T-helper 17 cell (primary cell): ENCODE data around the gene CFAP58. TPM values are rescaled to one million over a fixed set of nuclear protein-coding genes. Genes with fewer than 3 reads are reported as not detected.

Experiments used
- ATAC-seq: fragments of 150-1000 bp; cut with Tn5 transposase; 2 replicates; pipeline ENCODE4 v1.10.0; 2021; ENCODE audit warnings: mild to moderate bottlenecking, moderate library complexity
- DNase-seq, 3 donors: peaks; one replicate each; pipeline versions ENCODE4 v3.0.0 to v3.0.0-alpha.2; 2020 to 2021
- H3K9me3 ChIP-seq: one replicate; pipeline ENCODE4 v1.7.0; 2013; ENCODE audit warnings: low read length, mild to moderate bottlenecking; ENCODE audit not compliant: control insufficient read depth, poor library complexity, severe bottlenecking
- H3K27ac Mint-ChIP-seq: one replicate; pipeline ENCODE4 v1.8.0; 2022; ENCODE audit warnings: mild to moderate bottlenecking, moderate library complexity, mixed read lengths
- H3K27me3 Mint-ChIP-seq: one replicate; pipeline ENCODE4 v1.8.0; 2022; ENCODE audit warnings: mixed read lengths
- H3K36me3 Mint-ChIP-seq: one replicate; pipeline ENCODE4 v1.8.0; 2022; ENCODE audit warnings: low read depth, mixed read lengths
- H3K4me1 Mint-ChIP-seq: one replicate; pipeline ENCODE4 v1.8.0; 2022; ENCODE audit warnings: mild to moderate bottlenecking, mixed read lengths
- H3K4me3 Mint-ChIP-seq: one replicate; pipeline ENCODE4 v1.8.0; 2022; ENCODE audit warnings: mild to moderate bottlenecking, moderate library complexity, mixed read lengths
- total RNA-seq, 4 donors: library from RNA in 2 of 4; stranded (reverse) in 2 of 4; gene quantifications; one replicate each; pipeline ENCODE4 v1.2.3 and lab custom pipeline; 2022 to 2026

The CFAP58 gene
- total RNA-seq, 2 donors from 2014 or later: not detected

GRCh38 chr10:104380336-104380735 lies 26.7 kb downstream of the CFAP58 start:
- ATAC-seq (no peak), DNase-seq (no peak)
- H3K4me3 Mint-ChIP-seq: no peak overlapping the region
- H3K4me1 Mint-ChIP-seq: no peaks in the 10 kb centered on the region
- no peak overlapping the region for H3K27ac Mint-ChIP-seq
- no peaks in the 10 kb centered on the region for H3K9me3 ChIP-seq
- peaks cover 18% of the 10 kb centered on the region for H3K27me3 Mint-ChIP-seq
- peaks cover under 1% of the 10 kb centered on the region for H3K36me3 Mint-ChIP-seq

- H3K4me1 Mint-ChIP-seq: peaks cover 31% of the 10 kb centered on the region
- H3K9me3 ChIP-seq: no peaks in the 10 kb centered on the region
- no peak overlapping the region for H3K27ac Mint-ChIP-seq
- ATAC-seq: peak; percentile 51
- peaks cover 3% of the 10 kb centered on the region for H3K36me3 Mint-ChIP-seq
- H3K27me3 Mint-ChIP-seq: peaks cover 6% of the 10 kb centered on the region
- no peak for DNase-seq
- peak overlapping the region; percentile 33 for H3K4me3 Mint-ChIP-seq
These were observed 33.7 kb downstream of the CFAP58 start for GRCh38 chr10:104387130-104387888.

DNA sequence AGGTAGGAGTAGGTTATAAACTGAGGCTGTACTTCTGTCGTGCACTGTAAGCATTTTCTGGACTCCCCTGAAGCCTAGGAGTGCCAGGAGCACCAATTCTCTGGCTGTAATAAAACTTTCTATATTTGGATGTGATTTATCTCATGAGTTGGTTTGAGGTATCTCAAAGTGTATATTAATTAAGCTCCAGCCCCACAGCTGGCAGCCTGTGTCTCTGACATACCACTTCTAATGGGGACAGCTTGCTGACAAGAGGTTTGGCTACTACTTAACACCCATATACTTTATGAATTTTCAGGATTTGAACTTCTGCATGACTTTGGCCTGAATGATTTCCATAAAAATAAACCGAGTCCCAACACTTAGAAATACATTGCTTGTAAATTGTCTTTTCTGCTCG lies 35.2 kb downstream of the CFAP58 start:
- ATAC-seq: no peak
- peaks cover 31% of the 10 kb centered on the region for H3K4me1 Mint-ChIP-seq
- H3K9me3 ChIP-seq: no peaks in the 10 kb centered on the region
- H3K27ac Mint-ChIP-seq: no peak overlapping the region
- H3K36me3 Mint-ChIP-seq: peaks cover 3% of the 10 kb centered on the region
- peaks cover 4% of the 10 kb centered on the region for H3K27me3 Mint-ChIP-seq
- DNase-seq: no peak
- H3K4me3 Mint-ChIP-seq: peak overlapping the region; percentile 9

DNA sequence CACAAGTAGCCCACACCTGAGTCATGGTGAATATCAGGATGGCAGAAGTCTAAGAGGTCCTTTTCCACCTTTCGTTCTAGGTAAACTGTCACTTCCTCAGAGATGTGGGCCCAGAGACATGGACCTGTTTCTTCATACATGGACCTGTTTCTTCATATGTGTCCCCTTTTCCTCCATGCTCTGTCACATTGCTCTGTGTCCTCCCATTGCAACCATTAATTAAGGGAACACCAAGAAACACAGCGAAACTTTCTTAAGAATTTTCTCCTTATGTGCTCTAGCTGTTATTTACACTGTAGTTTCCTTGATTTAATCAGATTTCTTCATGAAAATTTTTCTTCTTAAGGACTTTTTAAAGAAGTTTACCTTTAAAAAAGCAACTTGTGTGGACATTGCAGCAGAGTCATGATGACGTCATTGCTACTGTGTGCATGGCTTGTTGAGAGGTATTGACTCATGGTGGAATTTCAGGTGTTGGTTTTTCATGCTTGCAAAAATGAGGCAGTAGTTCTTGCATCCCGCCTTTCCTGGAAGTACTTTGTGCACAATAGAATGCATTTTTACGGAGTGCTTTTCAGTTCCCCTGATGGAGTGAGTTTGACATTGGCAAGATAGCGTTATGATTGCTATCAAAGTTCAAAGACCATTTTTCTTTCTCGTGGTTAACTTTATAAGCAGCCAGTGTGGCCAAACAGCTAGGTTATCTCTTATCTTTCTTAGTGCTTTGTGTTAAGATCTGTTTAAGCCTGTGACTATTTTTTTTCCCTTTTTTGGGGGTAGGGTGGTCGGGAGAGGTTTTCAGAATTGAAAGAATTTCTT lies 37.7 kb downstream of the CFAP58 start:
- no peak overlapping the region for H3K4me3 Mint-ChIP-seq
- peaks cover 8% of the 10 kb centered on the region for H3K27me3 Mint-ChIP-seq
- H3K36me3 Mint-ChIP-seq: no peaks in the 10 kb centered on the region
- no peaks in the 10 kb centered on the region for H3K9me3 ChIP-seq
- ATAC-seq: no peak
- no peak overlapping the region for H3K27ac Mint-ChIP-seq
- H3K4me1 Mint-ChIP-seq: peaks cover 31% of the 10 kb centered on the region
- DNase-seq: no peak

DNA sequence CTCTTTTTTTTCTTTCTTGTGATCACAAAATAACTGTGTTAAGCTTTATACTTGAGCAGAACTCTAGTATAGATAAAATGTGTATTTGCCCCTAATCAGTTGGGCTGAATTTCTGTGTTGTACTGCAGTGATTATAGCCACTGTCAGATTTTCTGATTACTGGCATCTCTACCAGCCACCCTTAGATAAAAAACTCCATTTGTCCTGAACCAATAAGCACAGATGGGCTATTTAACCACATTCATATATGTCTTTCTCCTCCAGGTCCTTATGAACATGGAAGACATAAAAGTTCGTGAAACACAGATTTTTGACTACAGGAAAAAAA lies 38.3 kb downstream of the CFAP58 start:
- no peak overlapping the region for H3K27ac Mint-ChIP-seq

GRCh38 chr10:104393387-104393786 lies 39.8 kb downstream of the CFAP58 start:
- no peak for DNase-seq
- no peak for ATAC-seq

More for the DNA sequence above, 38.3 kb downstream of the CFAP58 start:
- Mint-ChIP-seq H3K36me3 (no peaks in the 10 kb centered on the region), H3K4me3 (no peak overlapping the region), H3K4me1 (peaks cover 31% of the 10 kb centered on the region), H3K27me3 (peaks cover 9% of the 10 kb centered on the region)
- H3K9me3 ChIP-seq: no peaks in the 10 kb centered on the region
- ATAC-seq: no peak
- no peak for DNase-seq

DNA sequence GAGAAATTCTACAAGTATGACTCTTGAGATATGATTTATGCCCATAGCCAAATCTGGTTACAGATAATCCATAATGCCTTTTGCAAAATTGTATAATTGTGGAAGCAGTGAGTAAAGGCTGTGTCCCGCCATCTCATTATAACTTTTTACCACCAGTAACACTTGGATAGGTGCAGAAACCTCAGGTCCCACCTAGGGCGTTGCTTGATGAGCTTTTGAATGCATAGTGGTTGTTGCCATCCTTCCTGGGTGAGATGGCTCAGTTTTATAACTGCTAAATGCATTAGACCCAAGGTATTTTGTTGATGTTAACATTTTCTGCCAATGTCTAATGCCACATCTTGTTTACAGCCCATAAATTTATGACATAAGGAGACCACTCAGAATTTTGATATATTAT lies 42.9 kb downstream of the CFAP58 start:
- ATAC-seq (no peak), DNase-seq (no peak)
- H3K27me3 Mint-ChIP-seq: peaks cover 51% of the 10 kb centered on the region
- no peak overlapping the region for H3K4me3 Mint-ChIP-seq
- H3K27ac Mint-ChIP-seq: no peak overlapping the region
- H3K36me3 Mint-ChIP-seq: no peaks in the 10 kb centered on the region
- no peaks in the 10 kb centered on the region for H3K9me3 ChIP-seq
- H3K4me1 Mint-ChIP-seq: peaks cover 4% of the 10 kb centered on the region

More at GRCh38 chr10:104393387-104393786, 39.8 kb downstream of the CFAP58 start:
- peaks cover 24% of the 10 kb centered on the region for H3K27me3 Mint-ChIP-seq
- H3K9me3 ChIP-seq: no peaks in the 10 kb centered on the region
- no peak overlapping the region for H3K27ac Mint-ChIP-seq
- H3K36me3 Mint-ChIP-seq: no peaks in the 10 kb centered on the region
- H3K4me3 Mint-ChIP-seq: no peak overlapping the region
- H3K4me1 Mint-ChIP-seq: peaks cover 21% of the 10 kb centered on the region

DNA sequence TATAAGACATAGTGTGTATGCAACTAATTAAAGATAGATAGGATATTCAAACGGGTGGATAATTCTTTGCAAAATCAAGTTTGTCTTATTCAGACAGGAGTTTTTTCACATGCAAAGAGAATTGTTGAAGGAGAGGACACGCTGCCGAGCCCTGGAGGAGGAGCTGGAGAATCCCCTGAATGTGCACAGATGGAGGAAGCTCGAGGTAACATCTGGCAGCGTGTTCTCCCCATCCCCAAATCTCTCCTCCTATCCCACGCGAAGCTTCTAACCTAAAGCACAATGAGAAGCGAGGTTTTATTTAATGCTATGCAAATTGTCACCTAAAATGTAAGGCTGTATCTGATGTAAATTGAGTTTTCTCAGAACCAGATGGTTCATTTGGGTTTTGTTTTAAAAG lies 50.0 kb downstream of the CFAP58 start:
- peaks cover 3% of the 10 kb centered on the region for H3K4me1 Mint-ChIP-seq
- H3K36me3 Mint-ChIP-seq: peaks cover 2% of the 10 kb centered on the region

GRCh38 chr10:104406715-104407650 lies 53.4 kb downstream of the CFAP58 start:
- DNase-seq: no peak
- Mint-ChIP-seq H3K4me1 (peaks cover 3% of the 10 kb centered on the region), H3K27me3 (peaks cover 34% of the 10 kb centered on the region), H3K27ac (no peak overlapping the region), H3K36me3 (peaks cover 4% of the 10 kb centered on the region), H3K4me3 (no peak overlapping the region)
- no peak for ATAC-seq
- H3K9me3 ChIP-seq: no peaks in the 10 kb centered on the region

More for the DNA sequence above, 50.0 kb downstream of the CFAP58 start:
- Mint-ChIP-seq H3K27ac (peak overlapping the region; percentile 56), H3K27me3 (peaks cover 50% of the 10 kb centered on the region), H3K4me3 (no peak overlapping the region)
- no peak for ATAC-seq
- no peak for DNase-seq
- no peaks in the 10 kb centered on the region for H3K9me3 ChIP-seq

GRCh38 chr10:104413528-104413927 lies 59.9 kb downstream of the CFAP58 start:
- Mint-ChIP-seq H3K4me3 (no peak overlapping the region), H3K27ac (no peak overlapping the region), H3K27me3 (peaks cover 37% of the 10 kb centered on the region), H3K4me1 (no peaks in the 10 kb centered on the region), H3K36me3 (peaks cover 2% of the 10 kb centered on the region)
- DNase-seq: no peak
- no peaks in the 10 kb centered on the region for H3K9me3 ChIP-seq
- no peak for ATAC-seq

DNA sequence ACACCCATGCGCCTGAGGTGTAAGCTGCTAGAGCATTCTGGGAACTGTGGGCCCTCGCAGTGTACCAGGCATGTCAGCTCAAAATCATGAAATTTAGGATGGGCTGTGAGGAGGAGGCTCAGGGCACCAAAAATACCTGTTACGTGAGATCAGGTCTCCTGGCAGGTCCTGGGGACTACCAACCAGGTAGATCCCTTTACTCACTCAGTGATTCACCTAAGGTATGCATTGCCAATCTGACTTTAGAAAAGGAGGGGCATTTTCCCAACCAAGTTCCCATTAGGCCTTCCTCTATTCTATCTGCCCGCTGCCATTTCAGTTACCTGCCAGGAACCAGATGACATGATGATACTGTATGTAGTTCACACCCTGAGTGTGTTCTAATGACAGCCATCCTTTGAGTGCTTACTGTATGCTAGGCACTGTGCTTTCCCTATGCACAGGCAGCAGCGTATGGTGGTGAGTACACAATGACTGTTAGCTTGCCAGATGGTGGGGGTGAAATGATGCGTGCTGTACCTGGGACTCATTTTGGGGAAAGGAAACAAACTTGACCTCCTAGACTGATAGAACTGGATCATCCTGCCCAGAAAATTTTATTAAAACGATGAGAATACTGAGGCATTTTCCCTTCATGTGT lies 62.0 kb downstream of the CFAP58 start:
- Mint-ChIP-seq H3K36me3 (no peaks in the 10 kb centered on the region), H3K27ac (no peak overlapping the region), H3K4me3 (no peak overlapping the region), H3K4me1 (no peaks in the 10 kb centered on the region), H3K27me3 (peaks cover 27% of the 10 kb centered on the region)
- no peaks in the 10 kb centered on the region for H3K9me3 ChIP-seq
- no peak for DNase-seq
- no peak for ATAC-seq

DNA sequence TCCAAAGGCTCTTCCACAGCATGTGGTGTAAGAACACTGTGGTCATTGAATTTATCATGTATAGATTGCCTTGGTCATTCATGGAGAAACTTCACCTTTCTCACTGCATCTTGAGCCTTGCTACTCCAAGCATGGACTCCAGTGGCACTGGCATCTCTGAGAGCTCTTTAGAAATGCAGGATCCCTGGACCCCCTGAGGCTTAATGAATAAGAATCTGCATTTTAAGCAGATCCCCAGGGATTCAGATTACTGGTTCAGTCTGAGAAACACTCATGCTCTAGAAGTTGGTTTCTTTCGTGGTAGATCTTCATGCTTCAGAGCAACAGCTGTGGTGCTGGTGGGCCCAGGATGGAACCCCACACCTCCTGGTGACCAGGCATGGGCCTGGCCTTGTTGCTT lies 63.2 kb downstream of the CFAP58 start:
- H3K9me3 ChIP-seq: no peaks in the 10 kb centered on the region
- Mint-ChIP-seq H3K36me3 (no peaks in the 10 kb centered on the region), H3K4me1 (no peaks in the 10 kb centered on the region), H3K4me3 (no peak overlapping the region), H3K27ac (no peak overlapping the region), H3K27me3 (peaks cover 27% of the 10 kb centered on the region)
- DNase-seq (no peak), ATAC-seq (no peak)
